H9 (cell line): ENCODE results near the gene NCCRP1. TPM values are rescaled to one million over a fixed set of nuclear protein-coding genes. Genes with fewer than 3 reads are reported as not detected.

Experiments used
- DNase-seq: peaks from one replicate; pipeline ENCODE4 v3.0.0-alpha.2; 2017
- H2AFZ ChIP-seq: one replicate; pipeline ENCODE4 v1.6.1; 2013; ENCODE audit warnings: mild to moderate bottlenecking, low read length, control low read depth, moderate library complexity
- H2AK5ac ChIP-seq: 2 replicates; pipeline ENCODE4 v1.6.1; 2013; ENCODE audit warnings: low read length, control low read depth, mixed read lengths; ENCODE audit not compliant: insufficient read length
- H2BK120ac ChIP-seq: one replicate; pipeline ENCODE4 v1.6.1; 2013; ENCODE audit warnings: low read depth, mild to moderate bottlenecking, low read length, control low read depth, inconsistent platforms; ENCODE audit not compliant: poor library complexity, severe bottlenecking
- H2BK12ac ChIP-seq: 2 replicates; pipeline ENCODE4 v1.6.1; 2013; ENCODE audit warnings: low read length, control low read depth, mixed read lengths, low read depth; ENCODE audit not compliant: insufficient read length
- H2BK15ac ChIP-seq: 2 replicates; pipeline ENCODE4 v1.6.1; 2013; ENCODE audit warnings: low read depth, low read length, control low read depth
- H2BK20ac ChIP-seq: one replicate; pipeline ENCODE4 v1.6.1; 2013; ENCODE audit warnings: low read depth, mild to moderate bottlenecking, low read length, control low read depth, inconsistent platforms; ENCODE audit not compliant: poor library complexity, severe bottlenecking
- H2BK5ac ChIP-seq: 2 replicates; pipeline ENCODE4 v1.6.1; 2013; ENCODE audit warnings: low read length, control low read depth, mixed read lengths; ENCODE audit not compliant: insufficient read length
- H3K14ac ChIP-seq: 2 replicates; pipeline ENCODE4 v1.6.1; 2013; ENCODE audit warnings: low read length, control low read depth; ENCODE audit not compliant: insufficient read depth
- H3K18ac ChIP-seq: 2 replicates; pipeline ENCODE4 v1.6.1; 2013; ENCODE audit warnings: low read depth, mild to moderate bottlenecking, mixed read lengths, low read length, control low read depth; ENCODE audit not compliant: insufficient read length
- H3K23ac ChIP-seq: 2 replicates; pipeline ENCODE4 v1.6.1; 2013; ENCODE audit warnings: low read length, control low read depth, mixed read lengths, low read depth; ENCODE audit not compliant: insufficient read length
- H3K23me2 ChIP-seq: 2 replicates; pipeline ENCODE4 v1.6.1; 2013; ENCODE audit warnings: low read depth, mild to moderate bottlenecking, mixed read lengths, low read length, control low read depth; ENCODE audit not compliant: insufficient read length, poor library complexity, severe bottlenecking
- H3K27ac ChIP-seq: 2 replicates; pipeline ENCODE4 v1.5.1; 2013; ENCODE audit warnings: low read length, control low read depth, mixed read lengths, low read depth; ENCODE audit not compliant: insufficient read length
- H3K27me3 ChIP-seq: 2 replicates; pipeline ENCODE4 v1.6.1; 2013; ENCODE audit warnings: low read length, control low read depth, inconsistent platforms; ENCODE audit not compliant: insufficient read depth
- H3K4ac ChIP-seq: 2 replicates; pipeline ENCODE4 v1.6.1; 2013; ENCODE audit warnings: low read depth, mild to moderate bottlenecking, control low read depth, inconsistent platforms, low read length, moderate library complexity
- H3K4me1 ChIP-seq: 2 replicates; pipeline ENCODE4 v1.6.1; 2013; ENCODE audit warnings: low read length, control low read depth, inconsistent platforms; ENCODE audit not compliant: insufficient read depth
- H3K4me2 ChIP-seq: 2 replicates; pipeline ENCODE4 v1.6.1; 2013; ENCODE audit warnings: low read length, control low read depth, mixed read lengths; ENCODE audit not compliant: insufficient read length, insufficient read depth
- H3K56ac ChIP-seq: 2 replicates; pipeline ENCODE4 v1.6.1; 2013; ENCODE audit warnings: low read depth, mild to moderate bottlenecking, mixed read lengths, low read length, control low read depth; ENCODE audit not compliant: insufficient read length
- H3K79me1 ChIP-seq: 2 replicates; pipeline ENCODE4 v1.6.1; 2013; ENCODE audit warnings: low read depth, mild to moderate bottlenecking, moderate library complexity, low read length, control low read depth, inconsistent platforms; ENCODE audit not compliant: insufficient read depth, poor library complexity, severe bottlenecking
- H3K79me2 ChIP-seq: 2 replicates; pipeline ENCODE4 v1.6.1; 2013; ENCODE audit warnings: low read length, control low read depth, inconsistent platforms; ENCODE audit not compliant: insufficient read depth
- H3K9ac ChIP-seq: 2 replicates; pipeline ENCODE4 v1.6.1; 2013; ENCODE audit warnings: low read length, control low read depth, mixed read lengths; ENCODE audit not compliant: insufficient read length; ENCODE audit errors: extremely low read depth
- H3K9me3 ChIP-seq: one replicate; pipeline ENCODE4 v1.6.1; 2013; ENCODE audit warnings: low read depth, low read length, inconsistent platforms; ENCODE audit not compliant: control insufficient read depth
- H3T11ph ChIP-seq: one replicate; pipeline ENCODE4 v1.6.1; 2013; ENCODE audit warnings: mild to moderate bottlenecking, low read length, control low read depth, inconsistent platforms
- H4K20me1 ChIP-seq: one replicate; pipeline ENCODE4 v1.6.1; 2013; ENCODE audit not compliant: control insufficient read depth, insufficient read length, insufficient read depth
- H4K5ac ChIP-seq: 2 replicates; pipeline ENCODE4 v1.6.1; 2013; ENCODE audit warnings: low read depth, mild to moderate bottlenecking, mixed read lengths, low read length, control low read depth; ENCODE audit not compliant: insufficient read length
- H4K8ac ChIP-seq: replicated peaks from 2 replicates; pipeline ENCODE4 v1.6.1; 2013; ENCODE audit warnings: low read length, control low read depth, mixed read lengths, low read depth; ENCODE audit not compliant: insufficient read length
- H4K91ac ChIP-seq: 2 replicates; pipeline ENCODE4 v1.6.1; 2013; ENCODE audit warnings: low read depth, mild to moderate bottlenecking, moderate library complexity, mixed read lengths, low read length, control low read depth; ENCODE audit not compliant: insufficient read length
- H3K27ac Mint-ChIP-seq, 3 experiments: 2 replicates in 2 of 3; 3 replicates in 1 of 3; pipeline ENCODE4 v1.8.0; 2020 to 2021; ENCODE audit warnings: mixed read lengths in 3 of 3, mild to moderate bottlenecking in 1 of 3, moderate library complexity in 1 of 3
- H3K27me3 Mint-ChIP-seq: 2 replicates; pipeline ENCODE4 v1.8.0; 2021; ENCODE audit warnings: low read depth, mild to moderate bottlenecking, moderate library complexity, mixed read lengths
- H3K36me3 Mint-ChIP-seq, 3 experiments: 2 replicates in 2 of 3; 3 replicates in 1 of 3; pipeline ENCODE4 v1.8.0; 2020 to 2021; ENCODE audit warnings: low read depth in 3 of 3, mixed read lengths in 3 of 3; ENCODE audit not compliant: insufficient read depth in 1 of 3
- H3K4me1 Mint-ChIP-seq, 2 experiments: 2 replicates each; pipeline ENCODE4 v1.8.0; 2020; ENCODE audit warnings: mixed read lengths in 2 of 2
- H3K4me3 Mint-ChIP-seq, 2 experiments: 2 replicates in 1 of 2; 3 replicates in 1 of 2; pipeline ENCODE4 v1.8.0; 2020 to 2021; ENCODE audit warnings: mild to moderate bottlenecking in 2 of 2, mixed read lengths in 2 of 2, moderate library complexity in 1 of 2
- H3K9me3 Mint-ChIP-seq, 2 experiments: 2 replicates in 1 of 2; 3 replicates in 1 of 2; pipeline ENCODE4 v1.8.0; 2020; ENCODE audit warnings: mild to moderate bottlenecking in 2 of 2, mixed read lengths in 2 of 2, moderate library complexity in 1 of 2
- CTCF ChIP-seq: fragments of 200-600 bp; sonication (generic); conservative IDR thresholded peaks from 3 replicates; pipeline ENCODE4 v1.8.0; 2021; ENCODE audit warnings: antibody characterized with exemption, mild to moderate bottlenecking
- WGBS: extraction: QIAGEN DNeasy Blood & Tissue Kit; methylation state at CpG from one replicate; pipeline ENCODE4 v1.1.7; 2013; ENCODE audit warnings: missing lambda C conversion rate, low lambda C conversion rate, mixed read lengths; ENCODE audit not compliant: insufficient read length; ENCODE audit errors: extremely low coverage; 5-methylcytosine and 5-hydroxymethylcytosine counted together
- total RNA-seq: library from RNA; stranded (reverse); gene quantifications from 2 replicates; pipeline ENCODE4 v1.2.1, GENCODE V29; 2021

The NCCRP1 gene
- total RNA-seq, 1 experiment from 2014 or later, result 1.9 TPM

GRCh38 chr19:39178296-39179006, 18.3 kb upstream of the NCCRP1 start:
- 0 out of 4 replicates have a peak, but pooled peaks cover 0 to 2% of the 10 kb centered on the region in 2 experiments for H3K4me1 Mint-ChIP-seq
- Histone ChIP-seq H4K20me1 (no peaks in the 10 kb centered on the region), H3K9ac (no peak overlapping the region), H3K23ac (no peak overlapping the region), H2BK20ac (no peak overlapping the region), H3T11ph (no peak overlapping the region), H2BK5ac (no peak overlapping the region), H2AK5ac (no peak overlapping the region), H3K18ac (no peak overlapping the region), H3K79me2 (no peaks in the 10 kb centered on the region), H3K14ac (no peak overlapping the region), H2AFZ (no peak overlapping the region), H3K23me2 (no peaks in the 10 kb centered on the region), H3K4me1 (no peaks in the 10 kb centered on the region), H4K5ac (no peak overlapping the region), H3K4ac (no peak overlapping the region), H2BK120ac (no peak overlapping the region), H3K4me2 (no peak overlapping the region), H4K91ac (no peak overlapping the region), H3K27me3 (no peaks in the 10 kb centered on the region), H2BK15ac (no peak overlapping the region), H3K56ac (no peak overlapping the region), H3K79me1 (no peaks in the 10 kb centered on the region), H2BK12ac (no peak overlapping the region), H3K27ac (no peak overlapping the region), H4K8ac (no peak overlapping the region), H3K9me3 (no peaks in the 10 kb centered on the region)
- H3K4me3 Mint-ChIP-seq, result no peak overlapping the region
- TF ChIP-seq CTCF, result no peak
- peaks cover 2 to 41% (median 27%) of the 10 kb centered on the region in 3 experiments; a peak in 6 of 7 replicates for H3K36me3 Mint-ChIP-seq
- H3K27me3 Mint-ChIP-seq, result no peaks in the 10 kb centered on the region
- no peak for DNase-seq
- no peaks in the 10 kb centered on the region for H3K9me3 Mint-ChIP-seq
- H3K27ac Mint-ChIP-seq, result no peak overlapping the region
- WGBS, result no CpG with 5 or more reads among the region's 30 CpGs
